ENCODE measurements around the gene OR2C3. TPM values are rescaled to one million over a fixed set of nuclear protein-coding genes. Genes with fewer than 3 reads are reported as not detected.

The OR2C3 gene
- total RNA-seq, result not detected in 2 replicates

DNA sequence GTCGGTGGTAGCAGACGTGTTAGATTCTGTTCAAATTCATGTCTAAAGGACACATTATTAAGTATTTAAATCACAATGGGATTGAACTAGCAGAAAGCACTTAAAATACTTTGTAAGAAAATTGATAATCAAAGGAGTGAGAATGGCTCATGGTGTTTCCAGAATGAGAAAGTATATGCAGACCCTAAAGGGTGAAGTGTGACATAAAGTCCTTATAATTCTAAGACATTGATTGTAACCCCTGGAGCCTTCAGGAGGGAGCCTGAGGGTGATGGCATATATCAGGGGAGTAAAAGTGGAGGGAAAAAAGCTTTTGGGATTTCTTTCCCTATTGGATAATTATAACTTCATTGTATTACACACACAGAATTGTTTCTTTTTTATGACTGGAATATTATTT is at the start of gene OR2C3:
TSS of gene OR2C3 (minus strand) at position 101 of the 400 bp plus-strand sequence. CDS start 3,929 bp downstream, outside the sequence.

DNA sequence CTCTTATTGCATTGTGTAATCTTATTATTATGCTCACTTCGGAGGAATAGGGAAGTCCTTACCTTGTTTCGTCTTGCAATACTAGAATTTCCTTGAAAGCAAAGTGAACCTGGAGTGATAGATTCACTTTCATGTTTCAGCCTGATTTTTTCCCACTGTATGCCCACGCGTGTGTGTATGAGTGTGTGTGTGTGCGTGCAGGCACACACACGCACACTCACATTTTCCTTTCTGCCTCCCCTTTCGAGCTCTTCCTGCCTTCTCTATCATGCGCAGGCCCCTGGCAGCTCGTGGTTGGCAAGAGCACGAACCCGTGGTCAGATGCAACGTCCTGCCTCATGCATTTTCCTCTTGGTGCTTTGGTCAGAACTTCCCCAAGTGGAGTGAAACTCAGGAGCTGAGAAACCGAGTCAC is 12.5 kb upstream of the OR2C3 start, which contains the start of gene GCSAML:
TSS of gene GCSAML (plus strand) at position 366 of the 414 bp plus-strand sequence. CDS start 58 bp downstream, outside the sequence.

Other genes starting within 250 kb of the OR2C3 start
- 24.8 and 24.9 TPM in 2 replicates for gene ZNF496, start 204.6 kb downstream of the OR2C3 start, total RNA-seq
- gene NLRP3, start 120.3 kb downstream of the OR2C3 start, total RNA-seq, result not detected in 2 replicates
- not detected in 2 replicates for gene OR2B11, start 78.3 kb downstream of the OR2C3 start, total RNA-seq
- gene GCSAML, start 12.7 kb upstream of the OR2C3 start, total RNA-seq, result not detected in 2 replicates
- gene OR2G2, start 51.9 kb upstream of the OR2C3 start, total RNA-seq, result not detected in 2 replicates
- gene OR2G3, start 69.1 kb upstream of the OR2C3 start, total RNA-seq, result not detected in 2 replicates
- not detected in 2 replicates for gene OR13G1, start 143.3 kb upstream of the OR2C3 start, total RNA-seq
- not detected in 2 replicates for gene OR6F1, start 180.2 kb upstream of the OR2C3 start, total RNA-seq
- not detected in 2 replicates for gene OR14K1, start 202.2 kb upstream of the OR2C3 start, total RNA-seq
- gene OR14A2, start 211.7 kb upstream of the OR2C3 start, total RNA-seq, result not detected in 2 replicates
- not detected in 2 replicates for gene OR1C1, start 224.1 kb upstream of the OR2C3 start, total RNA-seq

Measured in airway epithelial cell (primary cell).